T-helper 2 cell treated with Interferon-gamma antibody and Interleukin-4, amounts not matched to agents 5 μg/mL and 100 μg/mL, for 36 hours (primary cell): Measurements from ENCODE around the gene CLIC4.
"Not testable (repeated sequence)": the region's sequence is repeated elsewhere in the genome, so short reads cannot be mapped to it uniquely, and the experiment has no call there.

Experiments
- DNase-seq: peaks from one replicate; pipeline ENCODE4 v3.0.0; 2021; ENCODE audit warnings: low spot score
- H3K27ac Mint-ChIP-seq: one replicate; pipeline ENCODE4 v1.8.0; 2021; ENCODE audit warnings: mild to moderate bottlenecking, mixed read lengths
- H3K27me3 Mint-ChIP-seq: one replicate; pipeline ENCODE4 v1.8.0; 2021; ENCODE audit warnings: low read depth, mixed read lengths
- H3K36me3 Mint-ChIP-seq: one replicate; pipeline ENCODE4 v1.8.0; 2021; ENCODE audit warnings: low read depth, mixed read lengths
- H3K4me1 Mint-ChIP-seq: one replicate; pipeline ENCODE4 v1.8.0; 2021; ENCODE audit warnings: low read depth, mixed read lengths
- H3K4me3 Mint-ChIP-seq: one replicate; pipeline ENCODE4 v1.8.0; 2022; ENCODE audit warnings: mild to moderate bottlenecking, moderate library complexity, mixed read lengths
- H3K9me3 Mint-ChIP-seq: one replicate; pipeline ENCODE4 v1.8.0; 2021; ENCODE audit warnings: mixed read lengths

The CLIC4 gene

GRCh38 chr1:24727501-24728216 lies 17.6 kb upstream of the CLIC4 start:
- Mint-ChIP-seq H3K27ac (no peak overlapping the region), H3K27me3 (peaks cover 2% of the 10 kb centered on the region), H3K4me3 (no peak overlapping the region), H3K4me1 (peaks cover 10% of the 10 kb centered on the region), H3K36me3 (no peaks in the 10 kb centered on the region), H3K9me3 (no peaks in the 10 kb centered on the region)
- DNase-seq, result peak; percentile 15

- H3K4me3 Mint-ChIP-seq, result no peak overlapping the region
These were observed 16.3 kb upstream of the CLIC4 start for GRCh38 chr1:24728982-24729381.

GRCh38 chr1:24732186-24732885 lies 12.9 kb upstream of the CLIC4 start:
- Mint-ChIP-seq H3K27me3 (peaks cover 2% of the 10 kb centered on the region), H3K27ac (no peak overlapping the region), H3K36me3 (no peaks in the 10 kb centered on the region), H3K4me1 (peaks cover 10% of the 10 kb centered on the region), H3K9me3 (no peaks in the 10 kb centered on the region), H3K4me3 (no peak overlapping the region)
- DNase-seq, result no peak

More at GRCh38 chr1:24728982-24729381, 16.3 kb upstream of the CLIC4 start:
- peaks cover 2% of the 10 kb centered on the region for H3K27me3 Mint-ChIP-seq
- H3K4me1 Mint-ChIP-seq, result peaks cover 7% of the 10 kb centered on the region
- no peaks in the 10 kb centered on the region for H3K36me3 Mint-ChIP-seq
- no peak overlapping the region for H3K27ac Mint-ChIP-seq
- no peak for DNase-seq
- no peaks in the 10 kb centered on the region for H3K9me3 Mint-ChIP-seq

GRCh38 chr1:24733342-24733741 lies 11.9 kb upstream of the CLIC4 start:
- H3K9me3 Mint-ChIP-seq, H3K4me1 Mint-ChIP-seq, H3K27ac Mint-ChIP-seq, DNase-seq, H3K36me3 Mint-ChIP-seq, H3K27me3 Mint-ChIP-seq, H3K4me3 Mint-ChIP-seq: not testable (repeated sequence)

- DNase-seq, result no peak
- Mint-ChIP-seq H3K4me3 (no peak overlapping the region), H3K9me3 (no peaks in the 10 kb centered on the region), H3K27me3 (peaks cover 2% of the 10 kb centered on the region), H3K27ac (no peak overlapping the region), H3K4me1 (peaks cover 7% of the 10 kb centered on the region), H3K36me3 (no peaks in the 10 kb centered on the region)
These were observed 10.1 kb upstream of the CLIC4 start for GRCh38 chr1:24735156-24735508.

GRCh38 chr1:24735509-24736375 lies 9.5 kb upstream of the CLIC4 start:
- no peak overlapping the region for H3K4me3 Mint-ChIP-seq
- H3K27me3 Mint-ChIP-seq, result peaks cover 2% of the 10 kb centered on the region
- H3K27ac Mint-ChIP-seq, result no peak overlapping the region
- H3K36me3 Mint-ChIP-seq, result no peaks in the 10 kb centered on the region
- no peak for DNase-seq
- peaks cover 7% of the 10 kb centered on the region for H3K4me1 Mint-ChIP-seq
- no peaks in the 10 kb centered on the region for H3K9me3 Mint-ChIP-seq

- H3K27ac Mint-ChIP-seq, result no peak overlapping the region
- no peaks in the 10 kb centered on the region for H3K36me3 Mint-ChIP-seq
- H3K27me3 Mint-ChIP-seq, result no peaks in the 10 kb centered on the region
- no peak overlapping the region for H3K4me3 Mint-ChIP-seq
- H3K9me3 Mint-ChIP-seq, result no peaks in the 10 kb centered on the region
- peaks cover 13% of the 10 kb centered on the region for H3K4me1 Mint-ChIP-seq
- no peak for DNase-seq
These were observed 7.7 kb upstream of the CLIC4 start for GRCh38 chr1:24737368-24738117.

GRCh38 chr1:24739241-24739640 lies 6.0 kb upstream of the CLIC4 start:
- Mint-ChIP-seq H3K4me3 (no peak overlapping the region), H3K9me3 (no peaks in the 10 kb centered on the region), H3K36me3 (no peaks in the 10 kb centered on the region), H3K4me1 (peaks cover 20% of the 10 kb centered on the region), H3K27ac (no peak overlapping the region), H3K27me3 (no peaks in the 10 kb centered on the region)
- DNase-seq, result no peak

GRCh38 chr1:24742090-24742938 lies 2.9 kb upstream of the CLIC4 start:
- H3K4me3 Mint-ChIP-seq, result no peak overlapping the region
- H3K9me3 Mint-ChIP-seq, result no peaks in the 10 kb centered on the region
- no peaks in the 10 kb centered on the region for H3K36me3 Mint-ChIP-seq
- peak; percentile 24 for DNase-seq
- H3K4me1 Mint-ChIP-seq, result peaks cover 28% of the 10 kb centered on the region
- H3K27ac Mint-ChIP-seq, result no peak overlapping the region
- no peaks in the 10 kb centered on the region for H3K27me3 Mint-ChIP-seq

- no peak for DNase-seq
- Mint-ChIP-seq H3K9me3 (no peaks in the 10 kb centered on the region), H3K27ac (peak overlapping the region; percentile 55), H3K36me3 (no peaks in the 10 kb centered on the region), H3K4me3 (peak overlapping the region; percentile 59), H3K27me3 (no peaks in the 10 kb centered on the region), H3K4me1 (peaks cover 40% of the 10 kb centered on the region)
These were observed 1.6 kb upstream of the CLIC4 start for GRCh38 chr1:24743404-24744211.

GRCh38 chr1:24745711-24746413 lies 615 bp downstream of the CLIC4 start:
- no peaks in the 10 kb centered on the region for H3K9me3 Mint-ChIP-seq
- peaks cover 46% of the 10 kb centered on the region for H3K4me1 Mint-ChIP-seq
- peak overlapping the region; percentile 88 for H3K4me3 Mint-ChIP-seq
- H3K27ac Mint-ChIP-seq, result peak overlapping the region; percentile 79
- DNase-seq, result no peak
- no peaks in the 10 kb centered on the region for H3K27me3 Mint-ChIP-seq
- H3K36me3 Mint-ChIP-seq, result no peaks in the 10 kb centered on the region
